ENCODE data around the gene OPCML.

The OPCML gene

GRCh38 chr11:132779497-132779896 lies 752.8 kb downstream of the OPCML start:
- H3K9ac ChIP-seq (ENCODE audit: low read length): no peak overlapping the region
- no peaks in the 10 kb centered on the region for H4K20me1 ChIP-seq (ENCODE audit: insufficient read depth, low read length)
- no peak overlapping the region for H3K4me2 ChIP-seq (ENCODE audit: low read length)
- no peaks in the 10 kb centered on the region for H3K9me3 ChIP-seq (ENCODE audit: low read length)
- TF ChIP-seq CTCF (IDR thresholded peaks at IDR 0.05; ENCODE audit: low read length) (no peak), EZH2 (IDR thresholded peaks at IDR 0.05; ENCODE audit: borderline replicate concordance, low read length) (no peak)
- H3K4me3 ChIP-seq (ENCODE audit: low read depth, low read length, poor library complexity, severe bottlenecking): no peak overlapping the region
- H3K36me3 ChIP-seq (ENCODE audit: insufficient read depth, low read length): no peaks in the 10 kb centered on the region
- no peaks in the 10 kb centered on the region for H3K4me1 ChIP-seq (ENCODE audit: insufficient read depth, low read length, severe bottlenecking)
- H3F3A ChIP-seq (ENCODE audit: insufficient read depth, low read length): no peaks in the 10 kb centered on the region
- no peak overlapping the region for H3K27ac ChIP-seq (ENCODE audit: low read depth, low read length, poor library complexity, severe bottlenecking)
- H3K27me3 ChIP-seq (ENCODE audit: insufficient read depth, low read length): no peaks in the 10 kb centered on the region
- H2AFZ ChIP-seq (ENCODE audit: low read length): no peak overlapping the region
- no peaks in the 10 kb centered on the region for H3K9me2 ChIP-seq (ENCODE audit: low read depth, low read length)
- H3K79me2 ChIP-seq (ENCODE audit: insufficient read depth, low read length): no peaks in the 10 kb centered on the region

DNA sequence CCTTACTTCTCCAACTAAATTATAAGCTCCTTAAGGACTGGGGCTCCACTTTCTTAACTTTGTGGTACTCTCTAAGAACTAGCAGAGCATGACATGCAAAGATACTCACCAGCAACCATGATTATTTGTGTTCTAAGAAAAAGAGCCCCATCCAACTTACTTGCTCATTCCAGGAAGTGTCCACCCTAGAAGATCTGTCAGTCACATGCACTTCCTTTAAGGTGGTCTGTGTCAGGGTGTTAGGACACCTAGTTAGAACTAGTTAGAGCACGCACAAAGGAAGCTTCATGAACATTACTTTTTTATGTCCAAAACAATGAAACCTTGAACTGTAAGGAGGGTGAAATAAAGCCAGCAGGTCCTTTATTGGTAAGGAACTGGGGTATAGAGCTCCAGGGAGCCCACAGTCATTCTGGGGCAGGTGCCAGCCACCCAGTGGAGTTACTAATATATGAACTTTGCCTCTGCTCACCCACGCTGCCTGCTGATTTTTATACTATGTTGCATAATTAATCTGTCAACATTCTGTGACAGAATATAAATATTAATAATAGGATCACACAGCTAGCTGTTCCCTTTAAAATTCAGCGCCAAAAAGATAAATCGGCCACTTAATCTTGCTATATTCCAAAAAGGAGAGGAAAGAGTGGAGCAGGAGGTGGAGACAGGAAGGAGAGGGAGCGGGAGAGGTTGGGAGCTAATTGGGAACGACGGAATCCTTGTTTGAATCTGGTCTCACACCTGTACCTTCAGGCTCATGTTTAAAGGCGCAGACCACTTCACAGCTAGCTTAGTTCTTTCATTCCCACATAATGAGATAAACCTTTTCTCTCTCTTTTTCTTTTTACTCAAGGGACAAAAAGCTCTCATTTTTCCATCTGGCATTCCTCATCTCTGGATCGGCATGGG lies 755.0 kb downstream of the OPCML start:
- Histone ChIP-seq H3K79me2 (ENCODE audit: insufficient read depth, low read length) (no peaks in the 10 kb centered on the region), H3K9ac (ENCODE audit: low read length) (no peak overlapping the region), H3F3A (ENCODE audit: insufficient read depth, low read length) (no peaks in the 10 kb centered on the region), H3K4me2 (ENCODE audit: low read length) (no peak overlapping the region), H2AFZ (ENCODE audit: low read length) (no peak overlapping the region), H3K36me3 (ENCODE audit: insufficient read depth, low read length) (no peaks in the 10 kb centered on the region), H3K27me3 (ENCODE audit: insufficient read depth, low read length) (no peaks in the 10 kb centered on the region), H3K4me1 (ENCODE audit: insufficient read depth, low read length, severe bottlenecking) (no peaks in the 10 kb centered on the region), H3K9me2 (ENCODE audit: low read depth, low read length) (no peaks in the 10 kb centered on the region), H4K20me1 (ENCODE audit: insufficient read depth, low read length) (no peaks in the 10 kb centered on the region), H3K27ac (ENCODE audit: low read depth, low read length, poor library complexity, severe bottlenecking) (no peak overlapping the region), H3K4me3 (ENCODE audit: low read depth, low read length, poor library complexity, severe bottlenecking) (no peak overlapping the region), H3K9me3 (ENCODE audit: low read length) (no peaks in the 10 kb centered on the region)
- TF ChIP-seq CTCF (IDR thresholded peaks at IDR 0.05; ENCODE audit: low read length): no peak

- Histone ChIP-seq H3K9me2 (ENCODE audit: low read depth, low read length) (no peaks in the 10 kb centered on the region), H3K9me3 (ENCODE audit: low read length) (no peaks in the 10 kb centered on the region), H3K4me3 (ENCODE audit: low read depth, low read length, poor library complexity, severe bottlenecking) (no peak overlapping the region), H3K4me2 (ENCODE audit: low read length) (no peak overlapping the region), H2AFZ (ENCODE audit: low read length) (no peak overlapping the region), H3F3A (ENCODE audit: insufficient read depth, low read length) (no peaks in the 10 kb centered on the region), H4K20me1 (ENCODE audit: insufficient read depth, low read length) (no peaks in the 10 kb centered on the region), H3K4me1 (ENCODE audit: insufficient read depth, low read length, severe bottlenecking) (no peaks in the 10 kb centered on the region), H3K9ac (ENCODE audit: low read length) (no peak overlapping the region), H3K27ac (ENCODE audit: low read depth, low read length, poor library complexity, severe bottlenecking) (no peak overlapping the region), H3K27me3 (ENCODE audit: insufficient read depth, low read length) (no peaks in the 10 kb centered on the region), H3K36me3 (ENCODE audit: insufficient read depth, low read length) (no peaks in the 10 kb centered on the region), H3K79me2 (ENCODE audit: insufficient read depth, low read length) (no peaks in the 10 kb centered on the region)
- TF ChIP-seq EZH2 (IDR thresholded peaks at IDR 0.05; ENCODE audit: borderline replicate concordance, low read length) (no peak), CTCF (IDR thresholded peaks at IDR 0.05; ENCODE audit: low read length) (no peak)
Observed at GRCh38 chr11:132773751-132774150, 758.5 kb downstream of the OPCML start.

Data from OCI-LY1 (cell line).